Gastrocnemius medialis (tissue), 4 donors: ENCODE measurements around the gene HSPB7. TPM values are rescaled to one million over a fixed set of nuclear protein-coding genes. Genes with fewer than 3 reads are reported as not detected.
"Not testable (repeated sequence)": the region's sequence is repeated elsewhere in the genome, so short reads cannot be mapped to it uniquely, and the experiment has no call there.

ENCODE experiments used
- ATAC-seq, 2 donors: fragments of 150-250 bp; one replicate each; pipeline ENCODE4 v1.9.1; 2016
- DNase-seq, 2 donors: peaks; one replicate each; pipeline ENCODE4 v3.0.0-alpha.2; 2019
- H3K27ac ChIP-seq, 4 donors: fragments of 200-600 bp; sonication (generic); 1 replicate in 1 of 4; 2 replicates in 3 of 4; pipeline ENCODE4 v1.5.1; 2016 to 2018; ENCODE audit warnings: mild to moderate bottlenecking in 2 of 4, moderate library complexity in 1 of 4
- H3K27me3 ChIP-seq, 3 donors: fragments of 200-600 bp; sonication (generic) in 2 of 3; 1 replicate in 1 of 3; 2 replicates in 2 of 3; pipeline versions ENCODE4 v1.5.1 to v1.6.0; 2016 to 2019; ENCODE audit warnings: mild to moderate bottlenecking in 1 of 3, moderate library complexity in 1 of 3
- H3K36me3 ChIP-seq, 2 donors: fragments of 200-600 bp; sonication (generic) in 1 of 2; one replicate each; pipeline ENCODE4 v1.5.1; 2017 to 2018
- H3K4me1 ChIP-seq, 2 donors: fragments of 200-600 bp; sonication (generic) in 1 of 2; one replicate each; pipeline ENCODE4 v1.5.1; 2016 to 2017; ENCODE audit warnings: mild to moderate bottlenecking in 2 of 2
- H3K4me3 ChIP-seq, 4 donors: fragments of 200-600 bp; sonication (generic) in 3 of 4; 1 replicate in 1 of 4; 2 replicates in 3 of 4; pipeline ENCODE4 v1.5.1; 2016 to 2019; ENCODE audit warnings: mild to moderate bottlenecking in 2 of 4
- H3K9me3 ChIP-seq, 3 donors: fragments of 200-600 bp; sonication (generic) in 2 of 3; 1 replicate in 1 of 3; 2 replicates in 2 of 3; pipeline ENCODE4 v1.5.1; 2016 to 2019
- POLR2A ChIP-seq, 2 donors: fragments of 450-650 bp; IDR thresholded peaks; one replicate each; pipeline ENCODE4 v1.6.1; 2017; ENCODE audit warnings: antibody characterized with exemption in 2 of 2, mild to moderate bottlenecking in 2 of 2, moderate library complexity in 2 of 2
- in situ Hi-C, 4 donors: fragments of 200-750 bp; cut with MboI; loops; one replicate each; pipeline versions ENCODE4 v1.15.0 to v1.8.0; 2017; ENCODE audit warnings: low sequenced_read_pairs in 4 of 4
- intact Hi-C: fragments of 100-400 bp; cut with DNase I; formaldehyde crosslinking; loops from one replicate; pipeline ENCODE4 v1.15.1; 2023; ENCODE audit warnings: low total_unique reads
- total RNA-seq, 4 donors: library from RNA; depleted of rRNA; stranded (reverse); fragments of >200 nt; gene quantifications; one replicate each; pipeline versions ENCODE4 v1.1.0 to v1.2.3, GENCODE V29; 2016
- TF ChIP-seq, protein P1 (sequence below), 5 experiments: fragments of 450-650 bp in 3 of 5; fragments of 200-600 bp in 2 of 5; sonication (generic) in 2 of 5; IDR thresholded peaks in 4 of 5; conservative IDR thresholded peaks in 1 of 5; 1 replicate in 4 of 5; 2 replicates in 1 of 5; pipeline ENCODE4 v1.5.1; 2016 to 2019; ENCODE audit warnings: antibody characterized with exemption in 5 of 5, mild to moderate bottlenecking in 3 of 5, moderate library complexity in 3 of 5

Gene HSPB7
- total RNA-seq, 4 donors from 2014 or later, result 355 to 1,466 (median 716) TPM

DNA sequence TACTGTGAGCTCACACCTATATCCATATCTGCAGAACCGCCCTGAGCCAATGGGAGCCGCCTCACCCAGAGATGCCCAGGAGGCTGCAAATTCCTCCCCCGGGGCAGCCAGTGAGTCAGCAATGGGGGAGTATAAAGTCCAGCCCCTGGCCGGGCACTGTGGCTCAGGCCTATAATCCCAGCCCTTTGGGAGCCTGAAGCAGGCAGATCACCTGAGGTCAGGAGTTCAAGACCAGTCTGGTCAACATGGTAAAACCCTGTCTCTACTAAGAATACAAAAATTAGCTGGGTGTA is 20.7 kb upstream of the HSPB7 start:
- no peak overlapping the region for H3K4me3 ChIP-seq
- H3K27ac ChIP-seq, result no peak overlapping the region
- in situ Hi-C loops, result no loop called here
- intact Hi-C loops, result no loop called here
- TF ChIP-seq POLR2A (IDR thresholded peaks at IDR 0.05), result no peak
- TF ChIP-seq, protein P1, sequence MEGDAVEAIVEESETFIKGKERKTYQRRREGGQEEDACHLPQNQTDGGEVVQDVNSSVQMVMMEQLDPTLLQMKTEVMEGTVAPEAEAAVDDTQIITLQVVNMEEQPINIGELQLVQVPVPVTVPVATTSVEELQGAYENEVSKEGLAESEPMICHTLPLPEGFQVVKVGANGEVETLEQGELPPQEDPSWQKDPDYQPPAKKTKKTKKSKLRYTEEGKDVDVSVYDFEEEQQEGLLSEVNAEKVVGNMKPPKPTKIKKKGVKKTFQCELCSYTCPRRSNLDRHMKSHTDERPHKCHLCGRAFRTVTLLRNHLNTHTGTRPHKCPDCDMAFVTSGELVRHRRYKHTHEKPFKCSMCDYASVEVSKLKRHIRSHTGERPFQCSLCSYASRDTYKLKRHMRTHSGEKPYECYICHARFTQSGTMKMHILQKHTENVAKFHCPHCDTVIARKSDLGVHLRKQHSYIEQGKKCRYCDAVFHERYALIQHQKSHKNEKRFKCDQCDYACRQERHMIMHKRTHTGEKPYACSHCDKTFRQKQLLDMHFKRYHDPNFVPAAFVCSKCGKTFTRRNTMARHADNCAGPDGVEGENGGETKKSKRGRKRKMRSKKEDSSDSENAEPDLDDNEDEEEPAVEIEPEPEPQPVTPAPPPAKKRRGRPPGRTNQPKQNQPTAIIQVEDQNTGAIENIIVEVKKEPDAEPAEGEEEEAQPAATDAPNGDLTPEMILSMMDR (IDR thresholded peaks at IDR 0.05 in 4 of 5, conservative IDR thresholded peaks at IDR 0.05 in 1 of 5), result no peak
- H3K4me1 ChIP-seq, result no peaks in the 10 kb centered on the region
- no peaks in the 10 kb centered on the region for H3K9me3 ChIP-seq
- H3K36me3 ChIP-seq, result no peaks in the 10 kb centered on the region
- ATAC-seq, result no peak
- DNase-seq, result no peak
- H3K27me3 ChIP-seq, result no peaks in the 10 kb centered on the region

DNA sequence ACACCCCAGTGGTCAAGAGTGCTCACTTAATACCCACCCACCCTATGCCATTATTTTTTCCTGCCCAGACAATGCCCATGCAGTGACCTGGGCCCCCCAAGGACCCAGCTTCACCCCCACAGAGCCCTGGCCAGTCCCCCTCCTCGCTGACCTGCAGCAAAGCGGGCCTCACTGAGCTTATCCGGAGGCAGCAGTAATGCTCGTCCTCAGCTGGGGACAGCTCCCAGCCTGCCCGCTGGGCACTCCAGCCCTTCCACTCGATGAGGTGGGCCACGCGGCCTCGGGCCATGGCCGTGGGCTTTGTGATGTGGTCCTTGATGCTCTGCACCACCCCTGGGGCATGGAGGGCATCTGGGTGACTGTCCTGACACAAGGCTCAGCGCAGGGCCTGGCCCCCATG is 18.6 kb upstream of the HSPB7 start:
- H3K27me3 ChIP-seq, result not testable (repeated sequence)

DNA sequence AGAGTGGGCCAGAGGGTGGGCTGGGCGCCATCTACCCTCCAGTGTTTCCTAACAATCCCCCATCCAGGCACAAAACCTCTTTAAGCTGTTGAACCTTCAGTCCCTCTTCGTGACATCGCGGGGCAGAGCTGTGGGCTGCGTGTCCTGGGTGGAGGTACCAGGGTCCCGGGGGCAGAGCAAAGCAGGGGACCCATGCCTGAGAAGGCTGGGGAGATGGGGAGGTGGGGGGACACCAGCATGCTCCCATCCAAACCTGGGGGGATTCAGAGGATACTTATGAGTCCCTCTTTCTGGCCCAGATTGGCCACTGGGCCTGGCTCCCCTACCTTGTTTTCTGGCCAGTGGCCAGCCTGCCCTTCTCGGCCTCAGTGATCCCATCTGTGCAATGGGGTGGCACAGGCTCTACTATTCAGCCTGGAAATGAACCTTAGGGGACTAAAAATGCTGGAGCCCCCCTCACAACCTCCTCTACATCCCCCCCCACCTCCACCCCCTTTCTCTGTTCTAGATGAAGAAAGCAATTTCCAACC is 15.3 kb upstream of the HSPB7 start:
- DNase-seq, in situ Hi-C loops, intact Hi-C loops, H3K9me3 ChIP-seq, H3K4me3 ChIP-seq, H3K27me3 ChIP-seq, H3K36me3 ChIP-seq, H3K4me1 ChIP-seq, ATAC-seq: not testable (repeated sequence)
- H3K27ac ChIP-seq, result peak overlapping the region in 1 of 4 donors; percentile 12

More for the DNA sequence above, 18.6 kb upstream of the HSPB7 start:
- intact Hi-C loops, H3K4me3 ChIP-seq, H3K36me3 ChIP-seq, DNase-seq, ATAC-seq, H3K9me3 ChIP-seq, H3K27ac ChIP-seq, in situ Hi-C loops, H3K4me1 ChIP-seq: not testable (repeated sequence)

DNA sequence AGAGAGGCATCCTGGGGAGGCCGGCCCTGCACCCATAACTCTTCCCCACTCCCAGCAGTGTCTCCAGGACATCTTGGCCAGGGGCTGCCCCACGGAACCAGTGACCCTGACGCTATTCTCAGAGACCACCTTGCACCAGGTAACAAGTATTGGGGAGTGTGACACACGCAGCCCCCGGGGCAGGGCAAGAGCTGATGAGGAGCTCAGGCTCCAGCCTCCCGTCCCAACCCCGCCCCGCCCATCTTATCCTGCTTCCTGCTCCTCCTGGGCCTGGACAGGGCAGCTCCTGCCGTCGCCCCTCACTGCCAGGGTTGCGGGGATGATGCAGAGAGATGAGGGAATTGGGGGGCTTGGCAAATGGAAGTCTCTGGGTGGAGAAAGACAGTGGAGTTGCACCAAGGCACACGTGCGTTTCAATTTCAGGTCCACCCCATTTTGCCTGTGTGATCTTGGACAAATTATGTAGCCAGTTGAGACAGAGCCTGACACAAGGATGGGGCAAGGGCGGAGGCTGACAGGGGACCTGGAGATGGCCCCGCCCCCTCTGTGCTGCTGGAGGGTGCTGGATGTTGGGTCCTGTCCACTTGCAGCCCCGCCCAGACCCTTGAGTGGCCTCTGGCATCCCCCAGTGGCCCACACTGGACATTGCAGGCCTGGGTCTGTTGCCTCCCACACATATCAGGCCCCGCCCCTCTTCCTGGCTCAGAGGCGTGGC is 14.7 kb upstream of the HSPB7 start:
- Histone ChIP-seq H3K27ac (peak overlapping the region in 2 of 4 donors; percentile 12 to 19), H3K9me3 (no peaks in the 10 kb centered on the region), H3K4me3 (no peak overlapping the region), H3K27me3 (no peaks in the 10 kb centered on the region), H3K36me3 (no peaks in the 10 kb centered on the region), H3K4me1 (peaks cover 5 to 6% of the 10 kb centered on the region in 2 donors)
- in situ Hi-C loops (no loop called here), intact Hi-C loops (loop anchor here (1.0 kb wide), 1 partner anchor 23 kb away; no protein-coding TSS in a partner anchor)
- peak; percentile 76 to 94 for DNase-seq
- no peak for TF ChIP-seq POLR2A (IDR thresholded peaks at IDR 0.05)
- TF ChIP-seq, protein P1 (IDR thresholded peaks at IDR 0.05 in 4 of 5, conservative IDR thresholded peaks at IDR 0.05 in 1 of 5), result peak; percentile 96 to 100 (median 100)
- peak; percentile 89 to 91 for ATAC-seq

DNA sequence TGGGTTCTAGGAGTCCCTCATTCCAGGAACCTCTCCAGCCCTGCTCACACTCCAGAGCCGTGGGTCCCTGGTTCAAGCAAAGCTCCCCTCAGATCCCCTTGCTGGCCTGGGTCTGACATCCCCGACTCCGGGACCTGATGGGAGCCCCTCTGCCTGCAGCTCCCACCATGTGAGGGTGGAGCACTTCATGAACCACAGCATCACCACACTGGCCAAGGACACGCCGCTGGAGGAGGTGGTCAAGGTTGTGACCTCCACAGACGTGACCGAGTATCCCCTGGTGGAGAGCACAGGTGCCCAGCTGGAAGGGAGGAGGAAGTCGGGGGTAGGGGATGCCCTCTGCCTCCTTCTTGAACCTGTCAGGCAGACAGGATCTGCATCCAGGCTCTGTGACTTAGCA is 13.7 kb upstream of the HSPB7 start:
- in situ Hi-C loops, result no loop called here
- TF ChIP-seq POLR2A (IDR thresholded peaks at IDR 0.05), result no peak
- TF ChIP-seq, protein P1 (IDR thresholded peaks at IDR 0.05 in 4 of 5, conservative IDR thresholded peaks at IDR 0.05 in 1 of 5), result no peak

More for the DNA sequence above, 13.7 kb upstream of the HSPB7 start:
- Histone ChIP-seq H3K27ac (no peak overlapping the region), H3K4me3 (no peak overlapping the region), H3K9me3 (no peaks in the 10 kb centered on the region), H3K36me3 (no peaks in the 10 kb centered on the region), H3K4me1 (peaks cover 12 to 15% of the 10 kb centered on the region in 2 donors), H3K27me3 (no peaks in the 10 kb centered on the region)
- ATAC-seq, result no peak
- intact Hi-C loops, result no loop called here
- no peak for DNase-seq
